ENCODE data around the gene ABCC5. TPM values are rescaled to one million over a fixed set of nuclear protein-coding genes. Genes with fewer than 3 reads are reported as not detected.
A peak's percentile ranks its signal among the peaks of the same experiment; 100 is the strongest.

Gene ABCC5
- total and polyA plus RNA-seq, 7 donors = 24.5 to 94.2 (median 59.6) TPM

DNA sequence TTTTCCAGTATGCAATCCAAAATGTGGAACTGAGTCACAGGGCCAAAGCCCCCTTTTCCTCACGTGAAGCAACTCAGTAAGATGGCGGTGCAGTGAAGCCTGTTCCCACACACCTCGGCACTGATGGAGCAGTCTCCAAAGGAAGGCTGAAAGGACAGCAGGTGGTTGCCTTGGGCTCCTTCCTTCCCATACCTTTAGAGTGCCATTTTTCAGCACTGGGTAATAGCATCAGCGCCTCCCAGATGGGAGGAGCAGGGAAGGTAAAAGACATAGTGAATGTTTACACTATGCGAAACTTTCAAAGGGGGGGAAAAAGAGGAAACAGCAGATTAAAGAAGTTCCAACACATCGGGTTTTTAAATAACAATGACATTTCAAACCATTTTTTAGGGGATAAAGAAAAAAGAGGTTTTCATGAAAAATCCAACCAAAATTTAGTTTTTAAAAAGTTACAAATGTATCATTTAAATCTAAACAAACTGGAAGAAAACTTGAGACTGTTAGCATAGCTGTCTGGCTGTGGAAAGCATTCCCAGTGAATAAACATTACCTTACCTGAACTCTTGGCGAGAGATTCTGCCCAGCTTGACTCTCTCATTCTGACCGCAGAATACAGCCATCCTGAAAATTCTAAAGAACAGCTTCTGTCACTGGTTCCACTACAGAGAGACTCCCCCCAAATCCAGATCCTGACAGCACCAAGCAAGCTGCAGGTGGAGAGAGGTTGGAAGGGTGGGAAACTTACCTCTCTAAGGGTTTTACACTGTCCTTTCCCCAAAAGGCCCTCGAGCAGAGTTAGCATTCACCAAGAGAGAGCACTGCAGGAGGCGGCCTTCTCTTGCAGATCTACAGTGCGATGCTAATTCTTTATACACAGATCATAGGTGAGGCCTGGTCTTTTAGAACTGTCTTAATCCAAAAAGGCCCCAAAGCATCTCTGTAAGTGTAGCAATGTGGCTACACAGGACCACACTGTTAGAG, 32.6 kb downstream of the ABCC5 start:
- H3K9me3 ChIP-seq = no peaks in the 10 kb centered on the region
- TF ChIP-seq CTCF (IDR thresholded peaks at IDR 0.05) = no peak
- ATAC-seq (no peak), DNase-seq (no peak)
- H3K27ac ChIP-seq = peak overlapping the region; percentile 76
- no peaks in the 10 kb centered on the region for H3K27me3 ChIP-seq (ENCODE audit: insufficient read depth in 3 of 3, low read length in 2 of 3)
- peaks cover 4 to 80% of the 10 kb centered on the region in 2 donors for H3K36me3 ChIP-seq (ENCODE audit: insufficient read depth in 1 of 2, low read depth in 1 of 2)
- peaks cover 77% of the 10 kb centered on the region for H3K4me1 ChIP-seq
- WGBS, 3 donors = 68 to 74% (median 72%) methylated on average over 11 of the region's 11 CpGs
- H3K4me3 ChIP-seq = no peak overlapping the region
- intact Hi-C loops (cut with DNase I) = loop anchor here in 1 of 2 donors (2.0 kb wide), 1 partner anchor 16 kb away; no protein-coding TSS in a partner anchor

- TF ChIP-seq CTCF (IDR thresholded peaks at IDR 0.05) = no peak
- Histone ChIP-seq H3K9me3 (no peaks in the 10 kb centered on the region), H3K36me3 (ENCODE audit: insufficient read depth in 1 of 2, low read depth in 1 of 2) (peaks cover 4 to 79% of the 10 kb centered on the region in 2 donors), H3K4me1 (peaks cover 84% of the 10 kb centered on the region), H3K27me3 (ENCODE audit: insufficient read depth in 3 of 3, low read length in 2 of 3) (no peaks in the 10 kb centered on the region), H3K27ac (peak overlapping the region; percentile 76), H3K4me3 (no peak overlapping the region)
- ATAC-seq (no peak), DNase-seq (no peak)
- WGBS, 3 donors = 83 to 87% (median 84%) methylated on average over 4 of the region's 4 CpGs
- intact Hi-C loops (cut with DNase I) = loop anchor here in 1 of 2 donors (2.0 kb wide), 1 partner anchor 17 kb away; no protein-coding TSS in a partner anchor
These were observed 33.5 kb downstream of the ABCC5 start for GRCh38 chr3:183984127-183984740.

GRCh38 chr3:183981990-183982644, 35.6 kb downstream of the ABCC5 start:
- ATAC-seq = peak; percentile 56 to 64 (median 62)
- H3K36me3 ChIP-seq (ENCODE audit: insufficient read depth in 1 of 2, low read depth in 1 of 2) = peaks cover 6 to 74% of the 10 kb centered on the region in 2 donors

DNA sequence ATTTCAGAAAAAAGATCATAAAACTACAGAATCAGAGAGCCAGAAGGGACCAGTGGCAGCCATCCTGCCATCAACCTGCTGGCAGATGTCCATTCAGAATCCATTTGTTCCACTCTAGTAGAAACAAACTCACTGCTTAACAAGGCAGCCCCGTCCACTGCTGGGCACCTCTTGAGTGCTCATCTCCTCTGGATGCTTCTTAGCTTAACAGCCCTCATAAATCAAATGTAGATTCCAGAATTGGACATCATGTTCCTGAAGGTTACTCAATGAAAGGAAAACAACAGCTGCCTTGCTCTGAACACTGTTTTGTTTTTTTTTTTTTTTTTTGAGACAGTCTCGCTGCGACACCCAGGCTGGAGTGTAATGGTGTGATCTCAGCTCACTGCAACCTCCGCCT, 37.3 kb downstream of the ABCC5 start:
- H3K9me3 ChIP-seq = no peaks in the 10 kb centered on the region
- intact Hi-C loops (cut with DNase I) = no loop called here
- H3K4me1 ChIP-seq = peaks cover 75% of the 10 kb centered on the region
- peaks cover 6 to 70% of the 10 kb centered on the region in 2 donors for H3K36me3 ChIP-seq (ENCODE audit: insufficient read depth in 1 of 2, low read depth in 1 of 2)
- H3K27ac ChIP-seq = peak overlapping the region; percentile 88
- ATAC-seq (peak; percentile 80 to 82 (median 81)), DNase-seq (peak; percentile 53 to 80)
- WGBS, 3 donors = 21 to 37% (median 32%) methylated on average over 4 of the region's 4 CpGs
- TF ChIP-seq CTCF (IDR thresholded peaks at IDR 0.05) = no peak
- H3K27me3 ChIP-seq (ENCODE audit: insufficient read depth in 3 of 3, low read length in 2 of 3) = no peaks in the 10 kb centered on the region
- no peak overlapping the region for H3K4me3 ChIP-seq

More at GRCh38 chr3:183981990-183982644, 35.6 kb downstream of the ABCC5 start:
- peaks cover 83% of the 10 kb centered on the region for H3K4me1 ChIP-seq
- no peaks in the 10 kb centered on the region for H3K9me3 ChIP-seq
- no peaks in the 10 kb centered on the region for H3K27me3 ChIP-seq (ENCODE audit: insufficient read depth in 3 of 3, low read length in 2 of 3)
- no peak for TF ChIP-seq CTCF (IDR thresholded peaks at IDR 0.05)
- H3K4me3 ChIP-seq = no peak overlapping the region
- intact Hi-C loops (cut with DNase I) = no loop called here
- no peak for DNase-seq
- peak overlapping the region; percentile 88 for H3K27ac ChIP-seq
- 32 to 47% (median 36%) methylated on average over 6 of the region's 6 CpGs for WGBS, 3 donors
